Stimulated activated CD4-positive, alpha-beta T cell treated with anti-CD3 and anti-CD28 coated beads, Interleukin-12 subunit alpha, Interleukin-12 subunit beta, amount 100 ng/mL, for 4 hours (primary cell): Measurements from ENCODE around the gene MYO1A.
"Not testable (repeated sequence)": the region's sequence is repeated elsewhere in the genome, so short reads cannot be mapped to it uniquely, and the experiment has no call there.

Experiments
- DNase-seq: peaks from one replicate; pipeline ENCODE4 v3.0.0-alpha.2; 2020

The MYO1A gene

GRCh38 chr12:57087010-57087690, 37.2 kb upstream of the MYO1A start:
- DNase-seq, result peak; percentile 97

GRCh38 chr12:57086493-57087009, 36.6 kb upstream of the MYO1A start:
- DNase-seq, result peak; percentile 63

- DNase-seq, result no peak
Observed at GRCh38 chr12:57085999-57086492, 36.1 kb upstream of the MYO1A start.

- DNase-seq, result no peak
Observed at GRCh38 chr12:57080855-57081254, 30.9 kb upstream of the MYO1A start.

GRCh38 chr12:57079821-57080220, 29.9 kb upstream of the MYO1A start:
- DNase-seq, result no peak

GRCh38 chr12:57078519-57079404, 28.8 kb upstream of the MYO1A start, which contains the start of gene NEMP1:
Gene NEMP1 (minus strand): TSS chr12:57078791. CDS start chr12:57078745, 46 bp downstream.
- DNase-seq, result peak; percentile 82

GRCh38 chr12:57073566-57074450, 23.9 kb upstream of the MYO1A start:
- DNase-seq, result not testable (repeated sequence)

- DNase-seq, result no peak
Observed at GRCh38 chr12:57072661-57073060, 22.7 kb upstream of the MYO1A start.

- DNase-seq, result no peak
Observed at GRCh38 chr12:57069523-57069922, 19.6 kb upstream of the MYO1A start.

GRCh38 chr12:57066245-57066644, 16.3 kb upstream of the MYO1A start:
- DNase-seq, result no peak

- DNase-seq, result peak; percentile 19
Observed at GRCh38 chr12:57063991-57064685, 14.2 kb upstream of the MYO1A start.

- DNase-seq, result no peak
Observed at GRCh38 chr12:57058454-57058853, 8.5 kb upstream of the MYO1A start.

- no peak for DNase-seq
Observed at GRCh38 chr12:57057067-57057751, 7.3 kb upstream of the MYO1A start.

- DNase-seq, result no peak
Observed at GRCh38 chr12:57055824-57056223, 5.9 kb upstream of the MYO1A start.

GRCh38 chr12:57053901-57054300, 4.0 kb upstream of the MYO1A start:
- not testable (repeated sequence) for DNase-seq

GRCh38 chr12:57053146-57053545, 3.2 kb upstream of the MYO1A start:
- not testable (repeated sequence) for DNase-seq

- DNase-seq, result no peak
Observed at GRCh38 chr12:57051011-57051410, 1.1 kb upstream of the MYO1A start.

GRCh38 chr12:57049119-57049446, 846 bp downstream of the MYO1A start:
- DNase-seq, result no peak

GRCh38 chr12:57048423-57049118, 1.4 kb downstream of the MYO1A start:
- DNase-seq, result no peak

- DNase-seq, result no peak
Observed at GRCh38 chr12:57047981-57048380, 1.9 kb downstream of the MYO1A start.
